Heart right ventricle (tissue), 16 donors: ENCODE data around the gene CEP128. TPM values are rescaled to one million over a fixed set of nuclear protein-coding genes. Genes with fewer than 3 reads are reported as not detected.

Experiments used
- ATAC-seq, 8 donors: fragments of 200-7000 bp; cut with Tn5 transposase; one replicate each; pipeline ENCODE4 v1.9.1; 2020; ENCODE audit warnings: mild to moderate bottlenecking in 8 of 8, moderate library complexity in 8 of 8, moderate number of reproducible peaks in 1 of 8
- DNase-seq, 2 donors: peaks; one replicate each; pipeline ENCODE4 v3.0.0-alpha.2; 2020
- H3K27ac ChIP-seq, 10 donors: fragments of 200-600 bp; sonication (generic) in 2 of 10; one replicate each; pipeline versions ENCODE4 v1.5.0 to v1.8.0; 2020 to 2022; ENCODE audit warnings: mild to moderate bottlenecking in 3 of 10
- H3K27me3 ChIP-seq, 7 donors: fragments of 200-600 bp; one replicate each; pipeline ENCODE4 v1.8.0; 2021 to 2022; ENCODE audit warnings: mild to moderate bottlenecking in 2 of 7
- H3K36me3 ChIP-seq, 9 donors: fragments of 200-600 bp; sonication (generic) in 1 of 9; one replicate each; pipeline versions ENCODE4 v1.5.0 to v1.8.0; 2020 to 2022; ENCODE audit warnings: mild to moderate bottlenecking in 2 of 9
- H3K4me1 ChIP-seq, 9 donors: fragments of 200-600 bp; sonication (generic) in 1 of 9; one replicate each; pipeline versions ENCODE4 v1.5.0 to v1.8.0; 2020 to 2022; ENCODE audit warnings: mild to moderate bottlenecking in 4 of 9
- H3K4me3 ChIP-seq, 10 donors: fragments of 200-600 bp; sonication (generic) in 2 of 10; one replicate each; pipeline versions ENCODE4 v1.5.0 to v1.8.0; 2020 to 2022; ENCODE audit warnings: mild to moderate bottlenecking in 7 of 10, moderate library complexity in 2 of 10
- H3K9me3 ChIP-seq, 11 donors: fragments of 200-600 bp in 10 of 11; sonication (generic) in 2 of 11; one replicate each; pipeline versions ENCODE4 v1.5.0 to v1.8.0; 2013 to 2022; ENCODE audit warnings: mild to moderate bottlenecking in 2 of 11, control low read depth in 1 of 11, moderate library complexity in 1 of 11
- WGBS, 2 donors: extraction: QIAGEN DNeasy Blood & Tissue Kit; methylation state at CpG; one replicate each; pipeline ENCODE4 v1.1.7; 2013; ENCODE audit warnings: inconsistent platforms in 1 of 2; 5-methylcytosine and 5-hydroxymethylcytosine counted together
- intact Hi-C, 10 donors: fragments of 100-400 bp; cut with DNase I; formaldehyde crosslinking; loops; one replicate each; pipeline versions ENCODE4 v1.11.1 to v1.14.2; 2022
- polyA plus RNA-seq, 2 donors: library from polyadenylated mRNA; stranded (reverse); fragments of 200-250 nt; gene quantifications; one replicate each; pipeline ENCODE4 v1.2.3, GENCODE V29; 2013
- total RNA-seq, 10 donors: library from RNA; stranded (reverse); fragmentation: NEBNext Ultra II Directional in 3 of 10; extraction: Animal tissue kit (Norgen Biotek cat#: 25700) in 3 of 10; gene quantifications; one replicate each; pipeline versions ENCODE4 v1.2.1 to v1.2.4, GENCODE V29; 2021 to 2023
- TF ChIP-seq, protein P1 (sequence below), 9 donors: fragments of 200-600 bp; sonication (generic) in 2 of 9; IDR thresholded peaks; one replicate each; pipeline versions ENCODE4 v1.5.0 to v1.8.0; 2021 to 2022; ENCODE audit warnings: antibody characterized with exemption in 9 of 9, mild to moderate bottlenecking in 5 of 9, moderate library complexity in 1 of 9
- donor health status: Arrhythmogenic right ventricular cardiomyopathy.
- donor health status: ischemic (EF 13 %, LVEDD 7.1; RV severe dilation, severe dysfunction).
- donor health status: healthy with polysubstance abuse.
- donor health status: DM: no; HTN: yes; CAD: no.
- donor health status: DM: no; HTN: no; CAD: no.
- donor health status: ischemic (EF 25% LVEDD 6.9; RV normal size, moderate dysfunction).
- donor health status: ischemic (EF 25% LVEDD 5.7; RV mildly dilated, moderate dysfunction).
- donor health status: healthy.
- donor health status: DM: yes; HTN: yes; CAD: no.
- donor health status: Ischemic cardiomyopathy.
- donor health status: ischemic (EF 35%, LVEDD 5.7; RV mildly dilated, moderate dysfunction).
- donor health status: nonischemic (EF 11% LVEDD 7.7; RV severe dilation, severe dysfunction).
- donor health status: DM: yes; HTN: yes; CAD: no.
- donor health status: PGD.
- donor health status: ischemic (EF 29% LVEDD 5.4; RV normal size, mild dysfunction).
- donor health status: nonischemic (EF 23%, LVEDD 6.1; RV moderate dilation, normal function).

CEP128 gene
- total and polyA plus RNA-seq, 12 donors: 0.93 to 4.9 (median 3.3) TPM

DNA sequence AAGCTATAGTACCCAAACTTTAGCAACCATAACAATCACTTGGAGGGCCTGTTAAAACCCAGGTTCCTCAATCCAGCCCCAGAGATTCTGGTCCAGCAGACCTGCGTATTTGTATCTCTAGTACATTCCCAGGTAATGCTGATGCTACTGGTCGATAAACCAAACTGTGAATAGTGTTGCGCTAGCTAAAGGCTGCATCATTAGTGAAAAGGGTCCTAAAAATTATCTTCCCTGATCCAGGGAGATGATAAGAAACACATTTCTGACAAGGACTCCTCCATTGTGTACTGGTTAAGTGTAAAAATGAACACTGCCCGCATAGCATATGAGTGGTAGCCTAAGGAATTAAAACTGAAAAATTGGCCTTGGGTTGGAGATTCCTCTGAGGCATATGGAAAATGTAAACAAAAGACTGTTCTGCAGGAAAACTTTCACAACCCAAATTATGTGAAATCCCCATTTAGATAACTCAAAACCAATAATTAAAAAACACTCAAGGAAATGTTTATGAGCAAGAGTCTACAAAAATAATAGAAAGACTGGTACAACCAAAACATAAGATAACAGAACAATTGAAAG lies 322.7 kb downstream of the CEP128 start:
- no peaks in the 10 kb centered on the region for H3K27me3 ChIP-seq
- TF ChIP-seq, protein P1, sequence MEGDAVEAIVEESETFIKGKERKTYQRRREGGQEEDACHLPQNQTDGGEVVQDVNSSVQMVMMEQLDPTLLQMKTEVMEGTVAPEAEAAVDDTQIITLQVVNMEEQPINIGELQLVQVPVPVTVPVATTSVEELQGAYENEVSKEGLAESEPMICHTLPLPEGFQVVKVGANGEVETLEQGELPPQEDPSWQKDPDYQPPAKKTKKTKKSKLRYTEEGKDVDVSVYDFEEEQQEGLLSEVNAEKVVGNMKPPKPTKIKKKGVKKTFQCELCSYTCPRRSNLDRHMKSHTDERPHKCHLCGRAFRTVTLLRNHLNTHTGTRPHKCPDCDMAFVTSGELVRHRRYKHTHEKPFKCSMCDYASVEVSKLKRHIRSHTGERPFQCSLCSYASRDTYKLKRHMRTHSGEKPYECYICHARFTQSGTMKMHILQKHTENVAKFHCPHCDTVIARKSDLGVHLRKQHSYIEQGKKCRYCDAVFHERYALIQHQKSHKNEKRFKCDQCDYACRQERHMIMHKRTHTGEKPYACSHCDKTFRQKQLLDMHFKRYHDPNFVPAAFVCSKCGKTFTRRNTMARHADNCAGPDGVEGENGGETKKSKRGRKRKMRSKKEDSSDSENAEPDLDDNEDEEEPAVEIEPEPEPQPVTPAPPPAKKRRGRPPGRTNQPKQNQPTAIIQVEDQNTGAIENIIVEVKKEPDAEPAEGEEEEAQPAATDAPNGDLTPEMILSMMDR (IDR thresholded peaks at IDR 0.05): no peak
- H3K27ac ChIP-seq: no peak overlapping the region
- no peak for ATAC-seq
- H3K4me1 ChIP-seq: no peaks in the 10 kb centered on the region
- 96% methylated on average over 4 of the region's 4 CpGs for WGBS, 2 donors
- intact Hi-C loops: no loop called here
- no peaks in the 10 kb centered on the region for H3K36me3 ChIP-seq
- peaks cover 0 to 5% (median 0%) of the 10 kb centered on the region in 11 donors for H3K9me3 ChIP-seq
- H3K4me3 ChIP-seq: no peak overlapping the region
- no peak for DNase-seq

DNA sequence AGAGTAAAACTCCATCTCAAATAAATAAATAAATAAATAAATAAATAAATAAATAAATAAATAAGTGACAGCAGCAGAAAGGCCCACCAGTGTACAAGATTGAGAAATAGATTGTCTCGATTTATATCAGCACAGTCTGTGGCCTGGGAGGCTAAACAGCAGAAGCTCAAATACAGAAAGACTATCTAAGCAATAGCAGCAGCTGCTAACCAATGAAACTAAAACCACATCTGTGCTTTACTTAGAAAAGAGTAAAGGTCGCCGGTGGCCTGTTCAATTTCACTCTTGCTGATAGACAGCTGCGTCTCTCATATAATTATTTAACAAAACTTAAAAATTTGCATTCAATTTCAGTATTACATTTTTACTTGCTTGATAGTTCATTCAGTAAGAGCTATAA lies 325.7 kb downstream of the CEP128 start:
- WGBS, 2 donors: 95 to 97% methylated on average over 4 of the region's 4 CpGs
- Histone ChIP-seq H3K27ac (no peak overlapping the region), H3K4me1 (no peaks in the 10 kb centered on the region), H3K36me3 (no peaks in the 10 kb centered on the region), H3K9me3 (no peaks in the 10 kb centered on the region), H3K4me3 (no peak overlapping the region), H3K27me3 (no peaks in the 10 kb centered on the region)
- DNase-seq (no peak), ATAC-seq (no peak)
- intact Hi-C loops: no loop called here
- TF ChIP-seq, protein P1 (IDR thresholded peaks at IDR 0.05): no peak

DNA sequence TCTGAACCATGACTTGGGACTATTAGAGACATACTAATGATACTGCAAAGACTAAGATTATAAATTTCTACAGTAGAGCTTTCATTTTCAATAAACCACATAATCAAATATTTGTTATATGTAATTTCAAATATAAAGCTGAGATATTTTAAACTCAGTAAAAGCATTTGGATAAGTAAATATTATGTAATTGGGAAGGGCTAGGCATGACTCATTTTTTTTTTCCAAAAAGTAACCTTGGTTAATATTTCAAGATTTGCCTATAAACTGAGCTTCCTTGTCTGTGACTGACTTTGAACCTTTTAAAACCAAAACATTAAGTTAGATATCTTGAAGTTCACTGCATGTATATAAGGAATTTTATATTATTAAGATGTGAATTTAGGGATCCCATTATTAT lies 332.5 kb downstream of the CEP128 start:
- Histone ChIP-seq H3K27ac (no peak overlapping the region), H3K9me3 (no peaks in the 10 kb centered on the region), H3K36me3 (no peaks in the 10 kb centered on the region), H3K4me1 (peaks cover 0 to 10% (median 0%) of the 10 kb centered on the region in 9 donors), H3K27me3 (no peaks in the 10 kb centered on the region), H3K4me3 (no peak overlapping the region)
- DNase-seq (no peak), ATAC-seq (no peak)
- TF ChIP-seq, protein P1 (IDR thresholded peaks at IDR 0.05): no peak
- intact Hi-C loops: loop anchor here in 2 of 10 donors (5.0 to 10.0 kb wide), 3 partner anchors 117 to 304 kb away; no protein-coding TSS in a partner anchor

DNA sequence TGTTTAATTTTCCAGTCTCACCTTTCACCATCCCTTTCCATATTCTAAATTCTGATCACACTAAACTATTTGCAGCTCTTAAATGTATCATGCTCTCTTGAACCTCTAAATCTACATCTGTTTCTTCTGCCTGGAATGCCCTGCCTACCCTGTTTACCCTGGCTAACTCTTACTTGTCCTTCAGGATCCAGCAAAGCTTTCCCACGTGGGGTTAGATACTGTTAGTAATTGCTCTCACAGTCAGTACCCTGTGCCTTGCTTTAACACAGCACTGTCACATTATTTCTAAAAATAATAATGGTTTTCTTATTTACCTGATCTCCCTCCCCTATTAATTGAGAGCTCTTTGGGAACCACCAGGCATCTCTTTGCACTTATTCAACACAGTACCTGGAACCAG lies 333.0 kb downstream of the CEP128 start:
- Histone ChIP-seq H3K4me3 (no peak overlapping the region), H3K27ac (no peak overlapping the region), H3K9me3 (no peaks in the 10 kb centered on the region), H3K27me3 (no peaks in the 10 kb centered on the region), H3K4me1 (peaks cover 0 to 10% (median 0%) of the 10 kb centered on the region in 9 donors), H3K36me3 (no peaks in the 10 kb centered on the region)
- WGBS, 2 donors: 36 to 44% methylated on average over 1 of the region's 1 CpG
- ATAC-seq (no peak), DNase-seq (no peak)
- intact Hi-C loops: loop anchor here in 2 of 10 donors (5.0 to 10.0 kb wide), 3 partner anchors 116 to 304 kb away; no protein-coding TSS in a partner anchor
- TF ChIP-seq, protein P1 (IDR thresholded peaks at IDR 0.05): no peak
